Retina (tissue), 1 donor: ENCODE data around the gene ENO1.

Experiments used
- DNase-seq: peaks from one replicate; pipeline ENCODE4 v3.0.0-alpha.2; 2016

ENO1 gene

GRCh38 chr1:8870103-8870502, 8.4 kb downstream of the ENO1 start:
- no peak for DNase-seq

- no peak for DNase-seq
Measured at GRCh38 chr1:8867878-8868567, 10.5 kb downstream of the ENO1 start.

GRCh38 chr1:8866792-8867415, 11.6 kb downstream of the ENO1 start:
- no peak for DNase-seq

- no peak for DNase-seq
Measured at GRCh38 chr1:8866173-8866791, 12.2 kb downstream of the ENO1 start.

- DNase-seq, result no peak
Measured at GRCh38 chr1:8864713-8865344, 13.7 kb downstream of the ENO1 start.

- no peak for DNase-seq
Measured at GRCh38 chr1:8863794-8864233, 14.7 kb downstream of the ENO1 start.

- DNase-seq, result no peak
Measured at GRCh38 chr1:8863138-8863537, 15.3 kb downstream of the ENO1 start.

GRCh38 chr1:8862528-8862927, 16.0 kb downstream of the ENO1 start:
- no peak for DNase-seq

- DNase-seq, result no peak
Measured at GRCh38 chr1:8860738-8861516, 17.6 kb downstream of the ENO1 start.

GRCh38 chr1:8858888-8859706, 19.4 kb downstream of the ENO1 start:
- no peak for DNase-seq

- no peak for DNase-seq
Measured at GRCh38 chr1:8858112-8858668, 20.3 kb downstream of the ENO1 start.

- no peak for DNase-seq
Measured at GRCh38 chr1:8856689-8857412, 21.6 kb downstream of the ENO1 start.

GRCh38 chr1:8854240-8854639, 24.2 kb downstream of the ENO1 start:
- no peak for DNase-seq

- DNase-seq, result no peak
Measured at GRCh38 chr1:8851060-8851459, 27.4 kb downstream of the ENO1 start.

- peak; percentile 89 for DNase-seq
Measured at GRCh38 chr1:8848663-8849386, 29.7 kb downstream of the ENO1 start.

GRCh38 chr1:8847990-8848389, 30.5 kb downstream of the ENO1 start:
- DNase-seq, result no peak

- no peak for DNase-seq
Measured at GRCh38 chr1:8846263-8846662, 32.2 kb downstream of the ENO1 start.

GRCh38 chr1:8845104-8846097, 33.1 kb downstream of the ENO1 start:
- no peak for DNase-seq

- DNase-seq, result peak; percentile 68
Measured at GRCh38 chr1:8844501-8845006, 33.9 kb downstream of the ENO1 start.
